Sigmoid colon (tissue), 4 donors: ENCODE data around the gene SLC47A2.

Experiments used
- EP300 ChIP-seq, 4 donors: sonication (generic); formaldehyde crosslinking; IDR thresholded peaks; one replicate each; pipeline ENCODE4 v1.6.1; 2017; ENCODE audit warnings: antibody characterized with exemption in 4 of 4
- POLR2A ChIP-seq, 2 donors: fragments of 450-650 bp; IDR thresholded peaks; one replicate each; pipeline ENCODE4 v1.6.1; 2016; ENCODE audit warnings: antibody characterized with exemption in 2 of 2, mild to moderate bottlenecking in 2 of 2, moderate library complexity in 2 of 2
- POLR2AphosphoS5 ChIP-seq, 4 donors: sonication (generic); formaldehyde crosslinking; IDR thresholded peaks; one replicate each; pipeline ENCODE4 v1.6.1; 2017; ENCODE audit warnings: antibody characterized with exemption in 4 of 4
- TF ChIP-seq, protein P1 (sequence below), 4 experiments: fragments of 450-650 bp in 3 of 4; fragments of 200-600 bp in 1 of 4; IDR thresholded peaks; one replicate each; pipeline ENCODE4 v1.5.1; 2016 to 2019; ENCODE audit warnings: antibody characterized with exemption in 4 of 4, mild to moderate bottlenecking in 3 of 4, moderate library complexity in 2 of 4

- TF ChIP-seq, protein P1, sequence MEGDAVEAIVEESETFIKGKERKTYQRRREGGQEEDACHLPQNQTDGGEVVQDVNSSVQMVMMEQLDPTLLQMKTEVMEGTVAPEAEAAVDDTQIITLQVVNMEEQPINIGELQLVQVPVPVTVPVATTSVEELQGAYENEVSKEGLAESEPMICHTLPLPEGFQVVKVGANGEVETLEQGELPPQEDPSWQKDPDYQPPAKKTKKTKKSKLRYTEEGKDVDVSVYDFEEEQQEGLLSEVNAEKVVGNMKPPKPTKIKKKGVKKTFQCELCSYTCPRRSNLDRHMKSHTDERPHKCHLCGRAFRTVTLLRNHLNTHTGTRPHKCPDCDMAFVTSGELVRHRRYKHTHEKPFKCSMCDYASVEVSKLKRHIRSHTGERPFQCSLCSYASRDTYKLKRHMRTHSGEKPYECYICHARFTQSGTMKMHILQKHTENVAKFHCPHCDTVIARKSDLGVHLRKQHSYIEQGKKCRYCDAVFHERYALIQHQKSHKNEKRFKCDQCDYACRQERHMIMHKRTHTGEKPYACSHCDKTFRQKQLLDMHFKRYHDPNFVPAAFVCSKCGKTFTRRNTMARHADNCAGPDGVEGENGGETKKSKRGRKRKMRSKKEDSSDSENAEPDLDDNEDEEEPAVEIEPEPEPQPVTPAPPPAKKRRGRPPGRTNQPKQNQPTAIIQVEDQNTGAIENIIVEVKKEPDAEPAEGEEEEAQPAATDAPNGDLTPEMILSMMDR (IDR thresholded peaks at IDR 0.05): no peak
- TF ChIP-seq EP300 (IDR thresholded peaks at IDR 0.05) (no peak), POLR2A (IDR thresholded peaks at IDR 0.05) (no peak), POLR2AphosphoS5 (IDR thresholded peaks at IDR 0.05) (no peak)
Observed at GRCh38 chr17:19733953-19734526, 17.7 kb upstream of the SLC47A2 start.
